HL-60 (cell line): ENCODE data around the gene ATP2B2.

Source experiments
- DNase-seq, 2 experiments: peaks; one replicate each; pipeline ENCODE4 v3.0.0-alpha.2; 2010 to 2020; ENCODE audit warnings: low read depth in 1 of 2, low spot score in 1 of 2
- H3K27ac ChIP-seq: fragments of 250-450 bp; sonication (Bioruptor Pico); replicated peaks from 2 replicates; pipeline ENCODE4 v1.5.1; 2020; ENCODE audit warnings: mild to moderate bottlenecking, moderate library complexity
- H3K27me3 ChIP-seq: fragments of 250-450 bp; sonication (Bioruptor Pico); 2 replicates; pipeline ENCODE4 v1.5.1; 2021; ENCODE audit warnings: mild to moderate bottlenecking, moderate library complexity; ENCODE audit not compliant: insufficient read depth, poor library complexity, severe bottlenecking
- H3K4me3 ChIP-seq: replicated peaks from 2 replicates; pipeline ENCODE4 v1.5.1; 2011; ENCODE audit warnings: mild to moderate bottlenecking, control low read depth, low read length; ENCODE audit not compliant: insufficient read depth
- CTCF ChIP-seq: IDR thresholded peaks from one replicate; pipeline ENCODE4 v1.5.1; 2011; ENCODE audit warnings: low read length, control low read depth, inconsistent platforms; ENCODE audit not compliant: insufficient read depth
- GABPA ChIP-seq: IDR thresholded peaks from 2 replicates; pipeline ENCODE4 v1.6.1; 2012; ENCODE audit warnings: low read depth
- POLR2AphosphoS5 ChIP-seq: IDR thresholded peaks from 2 replicates; pipeline ENCODE4 v1.6.1; 2012; ENCODE audit warnings: low read depth
- REST ChIP-seq: IDR thresholded peaks from 2 replicates; pipeline ENCODE4 v1.6.1; 2012; ENCODE audit warnings: low read depth; ENCODE audit not compliant: insufficient replicate concordance
- SPI1 ChIP-seq: IDR thresholded peaks from 2 replicates; pipeline ENCODE4 v1.6.1; 2012; ENCODE audit warnings: low read depth, mild to moderate bottlenecking, borderline replicate concordance

ATP2B2 gene

GRCh38 chr3:10434144-10434937 lies 71.0 kb downstream of the ATP2B2 start:
- H3K27ac ChIP-seq = no peak overlapping the region
- H3K4me3 ChIP-seq = no peak overlapping the region
- no peaks in the 10 kb centered on the region for H3K27me3 ChIP-seq
- TF ChIP-seq POLR2AphosphoS5 (no peak), REST (no peak), CTCF (no peak), SPI1 (no peak), GABPA (no peak)
- no peak for DNase-seq

- DNase-seq = no peak
- TF ChIP-seq POLR2AphosphoS5 (no peak), CTCF (no peak), REST (no peak), GABPA (no peak), SPI1 (no peak)
- H3K27ac ChIP-seq = no peak overlapping the region
- no peaks in the 10 kb centered on the region for H3K27me3 ChIP-seq
- H3K4me3 ChIP-seq = no peak overlapping the region
These were observed 72.5 kb downstream of the ATP2B2 start for GRCh38 chr3:10432931-10433330.

- no peak overlapping the region for H3K27ac ChIP-seq
- DNase-seq = no peak
- H3K27me3 ChIP-seq = no peaks in the 10 kb centered on the region
- H3K4me3 ChIP-seq = no peak overlapping the region
- TF ChIP-seq GABPA (no peak), CTCF (no peak), SPI1 (no peak), POLR2AphosphoS5 (no peak), REST (no peak)
These were observed 73.1 kb downstream of the ATP2B2 start for GRCh38 chr3:10432156-10432845.
